Right lobe of liver (tissue), 4 donors: ENCODE results near the gene ZSCAN10.

Experiments
- CTCF ChIP-seq, 4 donors: fragments of 200-600 bp in 3 of 4; fragments of 450-650 bp in 1 of 4; IDR thresholded peaks; one replicate each; pipeline versions ENCODE4 v1.5.1 to v1.8.0; 2016 to 2022; ENCODE audit warnings: antibody characterized with exemption in 4 of 4, mild to moderate bottlenecking in 2 of 4
- POLR2A ChIP-seq: fragments of 450-650 bp; IDR thresholded peaks from one replicate; pipeline ENCODE4 v1.6.1; 2017; ENCODE audit warnings: antibody characterized with exemption, mild to moderate bottlenecking
- donor health status: DM: no; HTN: no; CAD: no.
- donor health status: DM: no; HTN: no; CAD: no.
- donor health status: DM: no; HTN: yes; CAD: no.

GRCh38 chr16:3148256-3149192 is 49.4 kb upstream of the ZSCAN10 start:
- TF ChIP-seq CTCF (IDR thresholded peaks at IDR 0.05), result no peak
- no peak for TF ChIP-seq POLR2A
